HG02981 (cell line): ENCODE data around the gene CD27.
A peak's percentile ranks its signal among the peaks of the same experiment; 100 is the strongest.
"Not testable (repeated sequence)": the region's sequence is repeated elsewhere in the genome, so short reads cannot be mapped to it uniquely, and the experiment has no call there.

ENCODE experiments used
- ATAC-seq: cut with Tn5 transposase; IDR thresholded peaks from one replicate; pipeline ENCODE4 v1.9.1; 2021; ENCODE audit warnings: mild to moderate bottlenecking, moderate library complexity; ENCODE audit not compliant: unreplicated experiment

Gene CD27

DNA sequence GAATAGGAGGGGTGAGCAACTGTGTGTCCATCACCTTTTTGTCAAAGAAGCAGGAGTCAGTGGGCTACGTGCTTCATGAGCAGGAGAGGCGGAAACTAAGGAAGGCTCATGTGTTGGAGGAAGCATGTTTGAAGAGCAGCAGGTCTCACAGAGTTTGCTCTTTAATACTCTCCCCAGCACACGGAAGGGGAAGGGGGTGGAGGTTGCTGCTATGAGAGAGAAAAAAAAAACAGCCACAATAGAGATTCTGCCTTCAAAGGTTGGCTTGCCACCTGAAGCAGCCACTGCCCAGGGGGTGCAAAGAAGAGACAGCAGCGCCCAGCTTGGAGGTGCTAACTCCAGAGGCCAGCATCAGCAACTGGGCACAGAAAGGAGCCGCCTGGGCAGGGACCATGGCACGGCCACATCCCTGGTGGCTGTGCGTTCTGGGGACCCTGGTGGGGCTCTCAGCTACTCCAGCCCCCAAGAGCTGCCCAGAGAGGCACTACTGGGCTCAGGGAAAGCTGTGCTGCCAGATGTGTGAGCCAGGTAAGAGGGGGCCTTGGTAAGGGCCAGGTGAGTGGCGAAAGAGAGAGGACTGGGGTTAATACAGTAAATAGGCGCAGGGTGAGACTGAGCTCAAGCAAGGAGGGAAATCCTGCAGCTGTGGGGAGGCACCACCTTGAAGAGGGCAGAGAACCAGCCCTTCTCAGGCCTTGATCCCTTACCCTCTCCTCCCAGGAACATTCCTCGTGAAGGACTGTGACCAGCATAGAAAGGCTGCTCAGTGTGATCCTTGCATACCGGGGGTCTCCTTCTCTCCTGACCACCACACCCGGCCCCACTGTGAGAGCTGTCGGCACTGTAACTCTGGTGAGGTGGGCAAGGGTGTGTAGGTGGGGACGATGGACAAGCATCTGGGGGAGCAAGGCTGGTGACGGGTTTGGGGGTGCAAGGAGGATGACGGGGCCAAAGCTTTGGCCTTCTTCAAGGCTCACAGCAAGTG lies at the start of gene CD27:
TSS of gene CD27 (plus strand) at position 252 of the 985 bp plus-strand sequence. CDS start at position 393, 141 bp downstream.
- no peak for ATAC-seq

DNA sequence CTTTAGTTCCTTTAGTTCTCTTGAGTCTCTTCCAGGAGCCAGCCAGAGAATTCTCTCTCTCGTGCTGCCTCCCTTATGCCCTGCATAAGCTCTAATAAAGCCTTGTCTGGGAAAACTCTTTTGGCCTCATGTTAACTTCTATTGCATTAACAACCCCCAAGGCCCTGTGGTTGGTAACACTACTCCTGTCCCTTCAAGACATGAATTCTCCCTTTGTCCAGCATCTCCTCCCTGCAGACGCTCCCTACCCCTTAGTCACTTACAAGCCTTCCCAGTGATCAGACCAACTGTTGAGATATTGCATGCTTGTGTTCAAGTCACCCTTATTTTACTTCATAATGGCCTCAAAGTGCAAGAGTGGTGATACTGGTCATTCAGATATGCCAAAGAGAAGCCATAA lies 48.7 kb upstream of the CD27 start:
- no peak for ATAC-seq

DNA sequence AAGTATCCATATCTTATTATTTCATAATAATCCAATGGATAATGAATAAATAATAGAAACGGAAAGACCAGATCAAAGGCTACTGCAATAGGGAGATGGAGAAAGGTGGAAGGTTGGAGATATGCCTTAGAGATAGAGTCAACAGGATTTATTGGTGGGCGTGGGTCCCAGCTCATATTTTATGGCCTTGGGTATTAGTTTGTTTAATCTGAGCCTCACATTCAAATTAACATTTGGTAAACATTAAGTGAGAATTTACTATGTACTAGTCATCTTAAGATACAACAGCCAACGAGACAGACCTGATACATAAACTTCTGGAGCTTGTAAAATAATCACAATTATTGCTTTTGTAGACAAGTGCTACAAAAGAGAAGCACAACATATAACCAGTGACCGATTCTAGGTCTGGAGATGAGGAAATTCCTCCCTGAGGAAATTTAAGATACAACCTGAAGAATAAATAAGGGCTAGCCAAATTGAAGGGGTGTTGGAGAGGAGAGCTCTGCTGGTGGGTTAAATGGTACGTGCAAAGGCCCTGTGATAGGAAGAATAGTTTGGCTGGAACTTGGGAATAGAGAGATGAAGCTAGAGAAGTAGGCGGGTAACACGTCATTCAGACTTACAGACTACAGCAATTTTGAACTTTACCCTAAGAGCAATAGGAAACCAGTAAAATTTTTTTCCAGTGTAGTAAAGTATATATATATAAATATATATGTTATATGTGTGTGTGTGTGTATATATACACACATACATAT lies 44.7 kb upstream of the CD27 start:
- ATAC-seq: no peak

DNA sequence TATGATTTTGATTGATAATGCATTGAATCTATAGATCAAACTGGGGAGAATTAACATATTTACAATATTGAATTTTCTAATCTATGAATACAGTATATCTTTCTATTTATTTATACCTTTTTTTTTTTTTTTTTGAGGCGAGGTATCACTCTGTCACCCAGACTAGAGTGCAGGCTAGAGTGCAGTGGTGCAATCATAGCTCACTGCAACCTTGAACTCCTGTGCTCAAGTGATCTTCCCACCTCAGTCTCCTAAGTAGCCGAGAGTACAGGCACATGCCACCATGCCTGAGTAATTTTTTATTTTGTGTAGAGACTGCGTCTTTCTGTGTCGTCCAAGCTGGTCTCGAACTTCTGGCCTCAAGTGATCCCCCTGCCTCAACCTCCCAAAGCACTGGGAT lies 40.4 kb upstream of the CD27 start:
- no peak for ATAC-seq

DNA sequence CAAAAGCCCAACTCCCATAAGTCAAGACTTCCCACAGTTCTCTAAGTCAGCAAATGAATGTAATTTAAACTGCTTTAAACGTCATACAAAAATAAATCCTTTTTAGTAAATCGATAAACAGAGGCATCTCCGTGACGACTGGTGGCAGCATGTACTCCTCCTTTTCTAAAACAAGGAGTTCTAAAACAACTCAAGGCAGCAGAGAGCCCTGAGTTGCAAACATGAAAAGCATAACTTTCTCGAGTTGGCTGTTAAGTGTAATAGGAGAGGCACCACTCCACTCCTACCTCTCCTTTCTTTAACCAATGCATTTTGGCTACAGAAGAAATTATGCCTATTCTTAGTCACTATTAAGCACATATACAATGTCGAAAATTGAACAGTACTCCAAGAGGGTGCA lies 38.8 kb upstream of the CD27 start:
- ATAC-seq: no peak

DNA sequence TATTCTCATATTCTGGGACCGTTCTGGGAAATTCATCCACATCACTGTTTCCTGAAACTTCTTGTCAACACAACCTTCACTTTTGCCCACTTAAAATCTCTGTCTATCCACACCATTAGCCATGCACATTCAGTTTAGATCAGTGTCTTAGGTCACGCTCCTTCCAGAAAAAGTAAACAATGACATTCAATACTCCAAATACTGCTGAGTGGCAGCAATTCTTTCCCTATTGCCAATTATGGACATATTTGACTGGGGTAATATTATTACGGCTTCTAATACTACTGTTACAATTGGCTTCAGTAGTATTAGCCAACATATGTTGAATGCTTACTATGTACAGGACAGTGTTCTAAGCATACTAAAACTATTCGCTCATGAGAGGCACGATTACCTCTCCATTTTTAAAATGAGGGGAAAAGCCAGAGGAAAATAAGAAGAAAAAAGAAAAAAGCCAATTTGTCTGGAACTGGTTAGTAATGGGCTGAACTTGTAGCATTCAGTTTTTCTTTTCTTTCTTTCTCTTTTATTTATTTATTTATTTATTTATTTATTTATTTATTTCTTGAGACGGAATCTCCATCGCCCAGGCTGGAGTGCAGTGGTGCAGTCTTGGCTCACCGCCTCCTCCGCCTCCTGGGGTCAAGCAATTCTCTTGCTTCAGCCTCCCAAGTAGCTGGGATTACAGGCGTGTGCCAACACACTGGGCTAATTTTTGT lies 37.4 kb upstream of the CD27 start:
- no peak for ATAC-seq

DNA sequence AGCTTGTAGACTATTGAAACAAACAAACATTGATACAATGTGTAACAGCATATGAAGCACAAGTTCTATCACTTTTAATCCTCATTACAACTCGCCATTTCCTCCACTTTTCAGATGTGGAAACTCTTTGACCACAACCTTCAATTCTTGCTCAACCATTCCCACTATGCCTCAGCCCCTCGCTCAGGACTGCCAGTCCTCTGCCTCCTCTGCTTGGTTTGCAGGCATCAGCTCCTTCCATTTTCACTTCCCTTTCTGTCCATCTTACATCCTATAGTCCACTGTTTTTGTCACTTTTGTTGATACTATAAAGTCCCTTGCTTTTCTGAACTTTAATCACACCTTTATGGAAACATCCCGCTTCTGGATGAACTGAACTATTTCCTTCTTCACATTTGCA lies 28.2 kb upstream of the CD27 start:
- ATAC-seq: no peak

DNA sequence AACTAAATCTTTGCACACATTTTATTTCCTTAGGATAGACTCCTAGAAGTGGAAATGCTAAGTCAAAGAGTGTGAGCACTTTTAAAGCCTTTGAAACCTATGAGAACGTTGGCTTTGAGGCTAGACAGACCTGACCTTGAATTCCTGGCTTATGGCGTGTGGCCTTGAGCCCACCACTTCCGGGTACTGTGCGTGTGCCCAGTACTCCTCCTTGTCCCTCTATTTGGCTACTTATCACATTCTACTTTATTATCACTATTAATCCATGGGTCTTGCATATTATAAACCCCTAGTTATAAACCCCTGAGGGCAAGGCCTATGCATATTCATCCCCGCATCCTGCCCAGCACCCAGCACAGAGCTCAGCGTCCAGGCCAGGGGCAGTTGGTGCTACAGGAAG lies 26.0 kb upstream of the CD27 start:
- ATAC-seq: no peak

DNA sequence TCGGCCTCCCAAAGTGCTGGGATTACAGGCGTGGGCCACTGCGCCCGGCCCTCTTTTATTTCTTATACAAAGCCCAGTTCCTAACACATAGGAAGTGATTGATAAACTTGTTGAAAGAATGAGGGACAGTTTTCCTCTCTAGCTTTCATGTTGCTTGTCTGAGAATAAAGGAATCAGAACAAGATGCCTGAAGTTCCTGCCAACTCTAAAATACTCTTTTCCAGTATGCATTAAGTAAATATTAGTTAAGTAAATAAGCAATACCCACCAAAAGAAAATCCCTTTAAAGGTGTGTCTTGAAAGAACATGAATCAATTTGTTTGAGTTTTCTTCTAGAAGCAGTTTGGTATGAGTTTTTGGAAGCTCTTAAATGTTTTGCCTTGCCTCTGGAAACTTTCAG lies 24.4 kb upstream of the CD27 start:
- ATAC-seq: no peak

DNA sequence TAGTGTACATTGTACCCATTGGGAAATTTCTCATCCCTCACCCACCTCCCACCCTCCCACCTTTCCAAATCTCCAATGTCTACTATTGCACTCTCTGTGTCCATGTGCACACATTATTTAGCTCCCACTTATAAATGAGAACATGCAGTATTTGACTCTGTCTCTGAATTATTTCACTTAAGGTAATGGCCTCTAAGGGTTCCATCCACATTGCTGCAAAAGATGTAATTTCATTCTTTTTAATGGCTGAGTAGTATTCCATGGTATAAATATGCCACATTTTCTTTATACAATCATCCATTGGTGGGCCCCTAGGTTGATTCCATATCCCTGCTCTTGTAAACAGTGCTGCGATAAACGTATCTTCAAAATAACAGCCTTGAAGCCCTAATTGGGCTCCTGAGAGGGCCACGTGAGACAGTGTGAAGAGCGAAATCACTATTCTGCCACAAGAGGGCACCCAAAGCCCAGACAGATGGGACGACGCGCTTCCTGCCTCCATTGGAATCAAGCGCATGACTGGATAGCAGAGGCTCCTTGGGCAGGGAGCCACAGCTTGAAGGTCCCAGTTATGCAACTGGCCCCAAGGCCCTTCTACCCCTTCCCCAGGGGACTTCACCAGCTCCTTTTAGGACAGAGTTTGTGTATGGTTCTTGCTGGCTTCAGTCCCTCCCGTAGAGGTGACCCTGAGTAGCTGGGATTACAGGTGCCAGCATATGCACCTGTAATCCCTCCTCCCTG lies 21.3 kb upstream of the CD27 start:
- peak; percentile 51 for ATAC-seq

DNA sequence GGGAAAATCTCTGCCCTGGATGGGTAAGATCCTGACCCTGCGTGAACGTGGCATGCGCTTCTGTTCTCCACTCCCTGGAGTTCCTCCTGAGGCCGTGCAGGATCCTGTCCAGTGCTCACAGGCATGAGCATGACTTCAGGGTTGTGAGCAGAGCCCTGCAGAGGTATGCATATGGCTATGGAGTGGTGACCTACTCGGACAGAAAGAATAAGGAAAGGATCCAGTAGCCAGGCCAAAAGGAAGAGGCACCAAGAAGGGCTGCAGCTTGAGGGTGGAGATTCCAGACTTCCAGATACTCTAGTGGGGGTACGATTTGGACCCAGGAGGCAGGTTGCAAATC lies 20.8 kb upstream of the CD27 start:
- no peak for ATAC-seq

DNA sequence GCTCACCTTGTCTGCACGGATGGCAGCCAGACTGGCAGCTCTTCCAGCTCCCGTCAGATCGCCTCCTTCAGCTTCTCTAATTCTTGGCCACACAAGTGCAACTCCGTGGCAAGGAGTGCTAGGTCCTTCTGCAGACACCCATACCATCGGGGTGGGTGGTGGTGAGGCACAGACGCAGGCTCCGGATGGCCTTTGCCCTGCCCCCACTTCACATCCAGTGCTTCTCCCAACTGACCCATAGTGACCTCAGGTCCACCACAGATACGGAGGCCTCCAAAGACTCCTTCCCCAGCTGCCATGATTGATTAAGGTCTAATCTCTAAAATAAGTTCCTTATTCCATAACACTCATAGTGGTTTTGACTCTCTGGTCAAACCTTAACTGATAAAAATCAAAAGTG lies 19.9 kb upstream of the CD27 start:
- no peak for ATAC-seq

DNA sequence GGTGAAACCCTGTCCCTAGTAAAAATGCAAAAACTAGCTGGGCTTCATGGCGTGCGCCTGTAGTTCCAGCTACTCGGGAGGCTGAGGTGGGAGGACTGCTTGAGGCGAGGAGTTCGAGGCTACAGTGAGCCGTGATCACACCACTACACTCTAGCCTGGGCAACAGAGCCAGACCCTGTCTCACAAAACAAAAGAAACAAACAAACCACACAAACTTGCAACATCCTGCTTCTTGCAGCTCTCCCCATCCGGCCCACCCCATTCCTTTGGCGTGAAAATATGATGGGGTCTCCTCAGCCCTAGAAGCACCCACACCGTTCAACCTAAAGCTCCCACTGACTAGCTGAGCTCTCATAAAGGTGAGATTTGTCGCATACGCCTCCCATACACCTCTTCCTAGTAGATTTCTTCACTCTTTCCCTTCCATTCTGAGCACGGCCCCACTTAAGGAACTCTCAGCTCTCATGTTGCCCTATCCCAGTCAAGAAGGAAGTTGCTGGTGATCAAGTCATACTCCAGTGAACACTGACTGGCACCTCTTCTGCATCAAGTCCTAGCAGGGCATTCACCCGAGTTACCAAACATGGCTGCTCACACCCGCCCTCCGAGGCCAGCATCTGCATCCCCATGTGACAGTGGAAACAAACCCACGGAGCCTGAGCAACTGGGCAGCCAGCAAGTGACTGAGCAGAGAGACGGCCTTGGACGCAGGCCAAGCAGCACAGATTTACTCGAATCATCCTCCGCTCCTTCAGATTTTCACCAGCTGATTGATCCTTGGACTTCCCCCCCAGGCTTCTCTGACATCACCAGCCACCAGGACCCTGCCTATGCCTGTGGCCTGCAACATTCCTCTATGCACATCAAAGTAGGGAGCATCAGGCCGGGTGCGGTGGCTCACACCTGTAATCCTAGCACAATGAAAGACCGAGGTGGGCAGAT lies 18.9 kb upstream of the CD27 start:
- ATAC-seq: no peak

DNA sequence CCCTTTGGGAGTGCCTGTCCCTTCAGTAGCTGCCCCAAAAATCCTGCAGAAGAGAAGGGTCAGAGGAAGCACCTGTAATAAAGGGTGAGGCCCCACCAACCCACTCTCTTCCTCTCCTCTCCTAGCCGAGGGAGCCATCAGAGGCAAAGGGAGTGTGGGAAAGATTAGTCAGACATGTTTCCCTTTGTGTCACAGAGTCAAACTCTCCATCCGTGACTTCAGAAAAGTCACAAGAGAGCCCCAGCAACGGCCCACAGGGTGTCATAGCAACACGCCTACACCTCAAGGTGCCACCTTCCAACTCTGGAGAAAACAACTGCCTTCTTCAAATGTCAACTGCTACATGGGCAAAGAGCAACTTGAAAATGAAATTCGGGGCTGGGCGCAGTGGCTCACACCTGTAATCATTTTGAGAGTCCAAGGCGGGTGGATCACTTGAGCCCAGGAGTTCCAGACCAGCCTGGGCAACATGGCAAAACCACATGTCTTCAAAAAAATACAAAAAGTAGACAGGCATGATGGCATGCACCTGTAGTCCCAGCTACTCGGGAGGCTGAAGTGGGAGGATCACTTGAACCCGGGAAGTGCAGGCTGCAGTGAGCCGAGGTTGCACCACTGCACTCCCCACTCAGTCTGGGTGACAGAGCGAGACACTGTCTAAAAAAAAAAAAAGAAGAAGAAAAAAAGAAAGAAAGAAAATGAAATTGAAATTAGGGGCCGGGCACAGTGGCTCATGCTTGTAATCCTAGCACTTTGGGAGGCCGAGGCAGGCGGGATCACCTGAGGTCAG lies 17.7 kb upstream of the CD27 start:
- peak; percentile 68 for ATAC-seq

DNA sequence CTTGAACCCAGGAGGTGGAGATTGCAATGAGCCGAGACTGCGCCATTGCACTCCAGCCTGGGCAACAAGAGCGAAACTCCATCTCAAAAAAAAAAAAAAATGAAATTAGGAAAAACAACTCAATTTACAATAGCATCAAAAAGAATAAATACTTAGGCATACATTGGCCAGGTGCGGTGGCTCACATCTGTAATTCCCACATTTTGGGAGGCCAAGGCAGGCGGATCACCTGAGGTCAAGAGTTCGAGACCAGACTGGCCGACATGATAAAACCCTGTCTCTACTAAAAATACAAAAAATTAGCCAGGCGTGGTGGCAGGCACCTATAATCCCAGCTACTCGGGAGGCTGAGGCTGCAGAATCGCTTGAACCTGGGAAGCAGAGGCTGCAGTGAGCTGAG lies 17.0 kb upstream of the CD27 start:
- ATAC-seq: not testable (repeated sequence)

DNA sequence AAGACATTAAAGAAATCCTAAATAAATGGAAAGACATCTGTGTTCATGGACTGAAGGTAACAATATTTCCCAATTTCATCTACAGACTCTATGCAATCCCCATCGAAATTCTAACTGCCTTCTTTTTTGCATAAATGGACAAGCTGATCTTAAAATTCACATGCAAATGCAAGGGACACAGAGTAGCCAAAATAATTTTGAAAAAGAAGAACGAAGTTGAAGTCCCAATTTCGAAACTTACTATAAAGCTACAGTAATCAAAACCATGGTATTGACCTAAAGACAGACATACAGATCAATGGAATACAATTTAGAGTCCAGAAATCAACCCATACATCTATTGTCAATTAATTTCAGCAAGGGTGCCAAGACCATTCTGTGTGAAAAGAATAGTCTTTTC lies 16.4 kb upstream of the CD27 start:
- no peak for ATAC-seq

DNA sequence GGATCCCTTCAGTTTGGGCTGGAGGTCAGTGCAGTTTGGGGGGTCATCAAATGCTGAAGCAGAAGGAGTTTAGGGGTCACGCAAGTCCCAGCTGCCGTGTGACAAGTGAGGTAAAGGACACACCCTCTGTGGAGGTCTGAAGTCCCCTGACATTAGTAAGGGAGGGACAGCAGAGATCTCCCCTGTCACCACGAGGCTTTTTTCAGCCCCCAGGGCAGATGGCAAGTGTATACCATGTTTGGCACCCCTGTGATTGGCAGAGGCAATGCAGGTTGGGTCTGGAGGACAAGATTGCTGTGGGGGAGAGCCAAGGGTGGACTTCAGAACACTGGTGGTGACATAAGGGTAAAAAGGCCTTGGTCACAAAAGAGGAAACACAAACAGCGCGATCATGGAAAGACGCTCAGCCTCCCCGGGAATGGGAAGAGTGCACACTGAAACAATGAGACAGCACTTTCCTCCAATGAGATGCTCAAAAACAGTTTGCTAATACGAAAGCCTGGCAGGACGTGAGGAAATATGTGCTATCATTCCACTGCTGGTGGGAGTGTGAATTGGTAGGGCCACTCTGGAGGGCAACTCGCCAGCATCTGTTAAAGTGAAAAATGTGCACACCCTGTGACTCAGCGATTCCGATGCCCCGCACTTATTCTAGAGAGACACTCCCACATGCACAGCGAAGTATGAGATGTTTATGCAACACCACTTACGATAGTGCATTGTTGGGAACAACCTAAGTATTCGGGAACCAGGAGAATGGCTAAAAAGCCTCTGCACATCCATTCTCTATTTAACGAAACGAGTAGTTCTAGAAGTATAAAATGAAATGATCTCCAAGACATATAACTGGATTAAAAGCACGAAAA lies 14.4 kb upstream of the CD27 start:
- no peak for ATAC-seq

DNA sequence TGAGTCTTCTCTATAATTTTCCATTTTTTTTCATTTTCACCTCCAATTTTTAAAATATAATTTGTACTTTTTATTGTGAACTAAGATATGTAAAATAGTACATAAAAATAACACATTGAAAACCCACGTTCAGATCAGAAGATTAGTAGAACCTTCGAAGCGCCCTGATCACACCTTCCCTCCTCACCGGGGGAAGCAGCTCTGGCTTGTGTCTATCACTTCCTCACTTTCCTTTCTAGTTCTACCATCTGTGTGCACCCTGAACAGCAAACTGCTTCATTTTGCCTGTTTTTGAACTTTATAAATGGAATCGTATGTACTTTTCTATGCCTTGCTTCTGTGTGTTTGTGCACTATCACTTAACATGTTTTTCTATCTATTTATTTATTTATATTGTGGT lies 11.8 kb upstream of the CD27 start:
- ATAC-seq: no peak
